Measurements from ENCODE around the gene SPATA32.

The SPATA32 gene

GRCh38 chr17:45227926-45228762, 33.8 kb downstream of the SPATA32 start:
- DNase-seq = no peak

GRCh38 chr17:45227101-45227925, 34.6 kb downstream of the SPATA32 start:
- no peak for DNase-seq

- DNase-seq = no peak
Observed at GRCh38 chr17:45226576-45226975, 35.3 kb downstream of the SPATA32 start.

GRCh38 chr17:45225964-45226530, 35.8 kb downstream of the SPATA32 start:
- peak; percentile 74 to 97 for DNase-seq

- DNase-seq = peak in 1 of 2 donors; percentile 20
Observed at GRCh38 chr17:45225051-45225700, 36.7 kb downstream of the SPATA32 start.

- no peak for DNase-seq
Observed at GRCh38 chr17:45224671-45225050, 37.2 kb downstream of the SPATA32 start.

GRCh38 chr17:45223539-45224528, 38.1 kb downstream of the SPATA32 start:
- DNase-seq = no peak

- DNase-seq = no peak
Observed at GRCh38 chr17:45222996-45223538, 38.8 kb downstream of the SPATA32 start.

GRCh38 chr17:45222289-45222995, 39.5 kb downstream of the SPATA32 start:
- no peak for DNase-seq

GRCh38 chr17:45222014-45222288, 39.9 kb downstream of the SPATA32 start:
- no peak for DNase-seq

- peak; percentile 16 to 35 for DNase-seq
Observed at GRCh38 chr17:45221081-45222013, 40.5 kb downstream of the SPATA32 start, which contains the start of gene FMNL1. Gene FMNL1 (plus strand): TSS chr17:45221885. CDS start chr17:45222125, 240 bp downstream.

- DNase-seq = no peak
Observed at GRCh38 chr17:45220079-45220478, 41.8 kb downstream of the SPATA32 start.

- DNase-seq = peak; percentile 65 to 68
Observed at GRCh38 chr17:45218895-45219661, 42.8 kb downstream of the SPATA32 start.

Data from bone marrow (tissue), 2 donors.